Large intestine (tissue), 3 donors: ENCODE measurements around the gene KIRREL3. TPM values are rescaled to one million over a fixed set of nuclear protein-coding genes. Genes with fewer than 3 reads are reported as not detected.
A peak's percentile ranks its signal among the peaks of the same experiment; 100 is the strongest.

Experiments used
- DNase-seq, 2 donors: peaks; one replicate each; pipeline versions ENCODE4 v3.0.0 to v3.0.0-alpha.2; 2013
- H3K27ac ChIP-seq: one replicate; pipeline ENCODE4 v1.5.1; 2013; ENCODE audit warnings: low read length
- H3K27me3 ChIP-seq: 2 replicates; pipeline ENCODE4 v1.6.1; 2013; ENCODE audit warnings: low read length; ENCODE audit not compliant: control insufficient read depth, insufficient read depth
- H3K36me3 ChIP-seq: 2 replicates; pipeline ENCODE4 v1.6.1; 2013; ENCODE audit warnings: low read length; ENCODE audit not compliant: control insufficient read depth, insufficient read depth
- H3K4me1 ChIP-seq: one replicate; pipeline ENCODE4 v1.6.1; 2013; ENCODE audit warnings: low read length; ENCODE audit not compliant: control insufficient read depth, insufficient read depth
- H3K4me3 ChIP-seq: one replicate; pipeline ENCODE4 v1.5.1; 2013; ENCODE audit warnings: low read length
- H3K9me3 ChIP-seq: one replicate; pipeline ENCODE4 v1.6.1; 2013; ENCODE audit warnings: mild to moderate bottlenecking, low read depth, low read length, moderate library complexity; ENCODE audit not compliant: control insufficient read depth
- WGBS: methylation state at CpG from one replicate; pipeline ENCODE4 v1.1.5; 2013; ENCODE audit warnings: low lambda C conversion rate; ENCODE audit not compliant: insufficient coverage; 5-methylcytosine and 5-hydroxymethylcytosine counted together
- polyA plus RNA-seq: library from polyadenylated mRNA; unstranded; fragments of 120-200 nt; gene quantifications from one replicate; pipeline ENCODE4 v1.2.1, GENCODE V29; 2013

Gene KIRREL3
- polyA plus RNA-seq, 1 donor, result 0.96 TPM

DNA sequence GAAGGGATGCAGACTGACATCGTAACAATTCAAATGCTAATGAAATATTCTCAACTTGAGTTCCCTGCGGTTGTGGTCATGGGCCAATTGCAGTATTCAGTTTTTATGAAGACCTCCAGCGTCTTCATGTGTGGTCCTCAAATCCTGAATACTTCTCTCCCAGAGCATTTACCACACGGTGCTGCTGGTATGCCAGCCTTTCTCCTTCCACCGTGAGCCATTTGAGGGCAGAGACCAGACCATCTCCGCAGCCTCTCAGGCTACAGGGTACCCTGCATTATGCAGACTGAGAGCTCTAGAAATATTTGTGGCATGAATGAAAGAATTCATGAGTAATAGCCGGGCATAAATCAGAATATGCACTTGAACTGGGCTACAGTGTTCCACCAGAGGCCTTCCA is 355.4 kb downstream of the KIRREL3 start:
- H3K27me3 ChIP-seq, result no peaks in the 10 kb centered on the region
- H3K4me1 ChIP-seq, result no peaks in the 10 kb centered on the region
- no CpG with 5 or more reads among the region's 7 CpGs for WGBS
- no peak overlapping the region for H3K4me3 ChIP-seq
- H3K27ac ChIP-seq, result no peak overlapping the region
- no peaks in the 10 kb centered on the region for H3K36me3 ChIP-seq
- no peak for DNase-seq
- no peaks in the 10 kb centered on the region for H3K9me3 ChIP-seq

DNA sequence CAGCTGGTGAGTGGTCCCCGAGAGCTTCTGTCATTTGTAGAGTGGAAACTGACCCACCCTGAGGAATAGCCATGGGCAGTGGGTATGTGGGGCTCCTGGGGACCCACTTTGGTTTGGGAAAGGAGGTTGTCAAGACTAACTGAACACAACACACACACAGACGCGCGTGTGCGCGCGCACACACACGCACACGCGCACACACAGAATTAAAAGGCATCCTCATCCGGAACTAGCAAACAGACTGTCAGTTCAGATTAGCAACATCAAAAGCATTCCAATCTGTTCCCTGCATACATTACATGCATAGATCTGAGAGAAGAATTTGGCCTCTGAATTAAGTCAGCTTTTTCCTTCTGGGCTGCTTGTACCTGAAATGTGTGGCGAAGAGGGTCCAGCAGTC is 360.4 kb downstream of the KIRREL3 start:
- WGBS, result no CpG with 5 or more reads among the region's 12 CpGs
- Histone ChIP-seq H3K9me3 (no peaks in the 10 kb centered on the region), H3K36me3 (no peaks in the 10 kb centered on the region), H3K4me1 (no peaks in the 10 kb centered on the region), H3K4me3 (no peak overlapping the region), H3K27ac (no peak overlapping the region), H3K27me3 (peaks cover 4% of the 10 kb centered on the region)
- DNase-seq, result no peak

DNA sequence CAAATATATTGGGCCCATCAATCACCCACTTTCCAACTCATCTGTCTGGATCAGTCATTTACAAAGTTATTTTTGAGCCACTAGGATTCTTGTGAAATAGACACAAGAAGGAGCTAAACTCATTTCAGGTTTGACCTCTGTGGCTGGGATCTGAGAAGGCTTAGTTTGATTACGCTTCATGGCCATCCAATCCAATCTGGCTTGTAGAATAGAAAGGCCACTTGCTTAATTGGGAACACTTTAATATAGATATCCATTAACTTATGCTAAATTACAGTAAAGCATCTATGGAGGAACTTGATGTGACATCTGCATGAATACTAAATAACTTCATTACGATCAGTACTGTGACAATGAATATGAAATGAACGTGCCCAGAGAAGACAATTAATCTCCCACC is 360.9 kb downstream of the KIRREL3 start:
- H3K27me3 ChIP-seq, result peaks cover 4% of the 10 kb centered on the region

DNA sequence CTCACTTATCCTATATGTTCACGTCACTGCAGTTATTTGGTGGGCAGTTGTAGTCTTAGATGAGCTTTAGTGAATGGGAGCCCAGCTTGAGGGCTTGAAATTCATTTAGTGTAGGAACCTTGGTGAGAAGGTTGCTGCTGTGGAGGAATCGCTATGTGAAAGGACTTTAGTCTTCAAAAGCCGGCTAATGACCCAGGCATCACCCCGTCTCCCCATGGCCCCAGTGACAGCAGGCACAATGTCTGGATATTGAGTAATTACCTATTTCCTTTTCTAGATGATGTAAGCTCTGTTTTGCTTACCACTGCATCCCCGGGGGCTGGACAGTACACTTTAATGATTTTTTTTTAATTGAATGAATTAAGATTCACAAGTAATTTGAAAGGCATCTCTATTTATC is 361.9 kb downstream of the KIRREL3 start:
- WGBS, result 40% methylated on average over 1 of the region's 5 CpGs
- Histone ChIP-seq H3K27ac (no peak overlapping the region), H3K9me3 (no peaks in the 10 kb centered on the region), H3K4me3 (no peak overlapping the region), H3K36me3 (no peaks in the 10 kb centered on the region), H3K27me3 (peaks cover 7% of the 10 kb centered on the region), H3K4me1 (no peaks in the 10 kb centered on the region)
- no peak for DNase-seq

More for the DNA sequence above, 360.9 kb downstream of the KIRREL3 start:
- H3K4me3 ChIP-seq, result no peak overlapping the region
- H3K36me3 ChIP-seq, result no peaks in the 10 kb centered on the region
- WGBS, result 100% methylated on average over 1 of the region's 3 CpGs
- no peak for DNase-seq
- H3K27ac ChIP-seq, result no peak overlapping the region
- no peaks in the 10 kb centered on the region for H3K4me1 ChIP-seq
- no peaks in the 10 kb centered on the region for H3K9me3 ChIP-seq

DNA sequence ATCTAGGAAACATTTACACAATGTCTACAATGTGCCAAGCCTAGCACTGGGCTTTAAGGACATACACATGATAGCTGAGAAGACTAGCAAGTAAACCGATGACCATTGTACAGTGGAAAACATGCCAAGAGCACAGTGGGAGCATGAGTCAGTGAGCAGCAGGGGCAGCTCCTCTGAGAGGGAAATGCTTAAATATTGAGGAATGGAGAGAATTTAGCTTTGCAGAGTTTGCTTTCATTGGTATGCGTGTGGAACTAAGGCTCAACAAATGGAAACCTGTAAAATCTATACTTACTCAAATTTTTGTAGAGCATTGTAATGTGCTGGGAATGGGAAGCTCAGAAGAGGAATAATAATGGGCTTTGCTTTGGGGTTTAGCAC is 362.8 kb downstream of the KIRREL3 start:
- no peak overlapping the region for H3K4me3 ChIP-seq
- no peaks in the 10 kb centered on the region for H3K36me3 ChIP-seq
- DNase-seq, result no peak
- 80% methylated on average over 1 of the region's 2 CpGs for WGBS
- H3K4me1 ChIP-seq, result no peaks in the 10 kb centered on the region
- H3K9me3 ChIP-seq, result no peaks in the 10 kb centered on the region
- H3K27ac ChIP-seq, result no peak overlapping the region
- H3K27me3 ChIP-seq, result peaks cover 7% of the 10 kb centered on the region

DNA sequence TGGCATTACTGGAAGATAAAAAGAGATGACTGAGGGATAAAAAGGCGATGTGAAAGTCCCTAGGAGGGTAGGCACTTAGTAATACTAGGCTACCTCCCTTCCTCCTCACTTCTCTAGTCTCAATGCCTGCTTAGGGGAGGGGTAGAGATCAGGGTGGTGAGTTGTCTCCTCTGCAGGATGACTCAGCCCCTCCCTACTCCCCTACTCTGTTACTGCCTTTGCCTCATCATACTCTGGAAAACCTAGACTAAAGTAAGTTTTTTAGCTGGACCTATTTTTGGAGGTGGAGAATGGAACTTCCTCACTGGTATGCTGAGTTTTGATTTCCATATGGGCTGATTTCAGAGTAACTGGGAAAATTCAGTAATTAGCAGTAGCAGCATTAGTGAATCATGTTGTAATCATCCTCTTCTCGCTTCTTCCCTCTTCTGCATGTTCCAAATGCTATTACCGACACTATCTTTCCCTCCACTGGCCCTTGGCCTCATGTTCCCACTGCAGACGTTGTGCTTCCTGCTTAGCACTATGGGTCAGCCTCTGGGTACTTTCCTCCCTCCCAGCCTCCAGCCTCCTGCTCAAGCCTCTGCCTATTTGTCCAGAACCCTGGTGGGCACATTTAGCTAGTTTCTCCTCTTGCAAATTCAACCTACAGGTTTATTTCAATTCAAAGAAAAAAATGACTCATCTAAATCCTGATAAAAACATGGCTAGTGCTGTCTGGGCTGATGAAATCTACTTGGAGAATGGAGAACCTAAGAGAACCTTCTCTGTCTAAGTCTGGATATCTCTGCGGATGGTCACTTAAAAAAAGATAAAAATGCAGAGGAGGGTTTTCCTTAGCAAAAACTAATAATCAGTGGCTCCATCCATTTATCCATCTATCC is 363.4 kb downstream of the KIRREL3 start:
- H3K4me3 ChIP-seq, result no peak overlapping the region
- DNase-seq, result no peak
- no peaks in the 10 kb centered on the region for H3K36me3 ChIP-seq
- no peaks in the 10 kb centered on the region for H3K4me1 ChIP-seq
- peaks cover 7% of the 10 kb centered on the region for H3K27me3 ChIP-seq
- no peak overlapping the region for H3K27ac ChIP-seq
- WGBS, result 90% methylated on average over 2 of the region's 5 CpGs
- no peaks in the 10 kb centered on the region for H3K9me3 ChIP-seq

DNA sequence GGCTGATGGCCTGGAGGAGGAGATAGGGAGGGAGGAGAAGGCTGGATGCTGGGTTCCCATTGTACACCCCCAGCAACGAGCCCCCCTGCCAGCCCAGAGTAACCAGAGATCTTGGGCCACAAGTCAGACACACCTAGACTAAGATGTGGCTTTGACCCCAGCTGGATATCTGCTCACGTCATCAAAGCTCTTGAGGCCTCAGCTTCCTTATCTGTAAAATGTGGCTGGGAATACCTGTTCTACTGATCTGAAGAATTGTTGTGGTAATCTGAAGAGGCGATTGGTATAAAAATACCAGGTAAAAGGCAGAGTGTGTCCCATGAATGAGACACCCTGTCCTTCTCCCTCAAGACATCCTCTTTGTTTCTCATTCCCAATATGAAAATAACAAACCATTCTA is 365.1 kb downstream of the KIRREL3 start:
- DNase-seq, result no peak
- no peak overlapping the region for H3K4me3 ChIP-seq
- no peak overlapping the region for H3K27ac ChIP-seq
- H3K27me3 ChIP-seq, result peaks cover 7% of the 10 kb centered on the region
- WGBS, result no CpG with 5 or more reads among the region's 3 CpGs
- no peaks in the 10 kb centered on the region for H3K9me3 ChIP-seq
- no peaks in the 10 kb centered on the region for H3K36me3 ChIP-seq
- no peaks in the 10 kb centered on the region for H3K4me1 ChIP-seq

DNA sequence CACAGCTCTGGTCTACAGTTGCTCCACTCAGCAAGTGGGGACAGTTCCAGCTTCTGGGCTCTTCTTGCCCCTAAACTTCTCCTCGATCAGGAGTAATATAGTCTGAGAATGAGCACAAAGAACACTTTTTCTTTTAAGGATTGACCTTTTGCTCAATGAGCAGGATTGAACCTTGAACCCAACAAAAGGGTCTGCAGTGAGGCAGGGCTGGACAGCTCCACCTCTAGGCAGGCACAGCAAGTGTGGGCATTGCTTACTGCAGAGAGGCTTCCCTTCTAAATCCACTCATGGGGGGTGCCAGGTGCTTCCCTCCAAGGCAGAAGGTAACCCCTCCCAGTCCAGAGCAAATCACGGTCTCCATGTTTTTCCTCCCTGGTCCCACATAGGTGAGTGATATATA is 365.6 kb downstream of the KIRREL3 start:
- no peaks in the 10 kb centered on the region for H3K4me1 ChIP-seq
- no CpG with 5 or more reads among the region's 2 CpGs for WGBS

DNA sequence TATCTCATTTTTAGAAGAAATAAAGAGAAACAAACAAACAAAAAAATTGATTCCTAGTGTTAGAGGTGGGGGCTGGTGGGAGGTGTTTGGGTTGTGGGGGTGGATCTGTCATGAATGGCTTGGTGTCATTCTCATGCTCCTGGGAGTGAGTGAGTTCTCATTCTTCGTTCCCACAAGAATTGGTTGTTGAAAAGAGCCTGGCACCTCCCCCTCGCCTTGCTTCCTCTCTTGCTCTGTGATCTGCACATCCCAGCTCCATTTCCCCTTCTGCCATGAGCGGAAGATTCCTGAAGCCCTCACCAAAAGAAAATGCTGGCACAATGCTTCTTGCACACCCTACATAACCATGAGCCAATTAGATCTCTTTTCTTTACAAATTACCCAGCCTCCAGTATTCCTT is 367.2 kb downstream of the KIRREL3 start:
- Histone ChIP-seq H3K27ac (no peak overlapping the region), H3K36me3 (no peaks in the 10 kb centered on the region), H3K9me3 (no peaks in the 10 kb centered on the region), H3K4me3 (no peak overlapping the region), H3K27me3 (peaks cover 7% of the 10 kb centered on the region), H3K4me1 (no peaks in the 10 kb centered on the region)
- DNase-seq, result no peak
- no CpG with 5 or more reads among the region's 3 CpGs for WGBS

More for the DNA sequence above, 365.6 kb downstream of the KIRREL3 start:
- Histone ChIP-seq H3K36me3 (no peaks in the 10 kb centered on the region), H3K9me3 (no peaks in the 10 kb centered on the region), H3K4me3 (no peak overlapping the region), H3K27ac (no peak overlapping the region), H3K27me3 (peaks cover 7% of the 10 kb centered on the region)
- DNase-seq, result peak in 1 of 2 donors; percentile 4

DNA sequence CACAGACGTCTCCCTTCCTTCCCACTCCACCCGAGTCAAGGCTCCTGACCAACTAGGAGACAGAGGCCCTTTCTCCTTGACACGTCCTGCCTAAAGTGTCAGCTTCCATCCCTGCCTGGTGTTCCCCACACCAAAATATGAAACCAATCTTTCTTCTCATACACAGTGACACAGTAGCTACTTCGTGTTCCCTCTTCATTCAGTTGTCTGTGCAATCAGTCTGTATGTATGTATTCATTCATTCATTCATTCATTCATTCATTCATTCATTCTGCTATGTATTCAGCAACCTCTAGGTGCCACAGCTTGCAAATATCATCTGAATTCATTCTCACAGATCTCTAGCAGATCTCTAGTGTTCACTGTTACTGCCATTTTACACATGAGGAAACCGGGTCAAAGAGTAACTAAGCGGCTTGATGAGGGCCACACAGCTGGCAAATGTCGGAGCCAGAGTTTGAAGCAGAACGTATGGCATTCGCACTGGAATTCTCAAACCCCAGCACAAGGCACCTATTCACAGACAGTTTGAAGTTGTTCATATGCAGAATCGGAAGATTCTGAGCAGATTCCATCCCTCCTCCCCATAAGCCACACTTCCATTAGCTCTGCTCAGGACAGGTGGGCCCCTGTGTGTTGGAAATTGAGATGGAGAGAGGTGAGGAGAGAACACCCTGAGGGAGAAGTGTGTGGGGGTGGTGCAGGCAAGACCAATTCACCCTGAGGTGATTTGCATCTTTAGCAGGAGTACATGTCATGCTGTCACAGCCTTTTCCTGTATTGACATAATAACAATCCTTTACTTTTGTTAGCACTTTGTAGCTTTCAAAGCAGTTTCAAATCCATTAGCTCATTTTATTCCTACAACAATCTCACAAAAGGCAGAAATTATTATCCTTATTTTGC is 369.4 kb downstream of the KIRREL3 start:
- peaks cover 3% of the 10 kb centered on the region for H3K27me3 ChIP-seq
- H3K27ac ChIP-seq, result no peak overlapping the region
- H3K4me1 ChIP-seq, result no peaks in the 10 kb centered on the region
- no peaks in the 10 kb centered on the region for H3K9me3 ChIP-seq
- WGBS, result 100% methylated on average over 1 of the region's 10 CpGs
- H3K4me3 ChIP-seq, result no peak overlapping the region
- no peaks in the 10 kb centered on the region for H3K36me3 ChIP-seq
- DNase-seq, result no peak
